GM21381 (cell line): Measurements from ENCODE around the gene MAU2.
"Not testable (repeated sequence)": the region's sequence is repeated elsewhere in the genome, so short reads cannot be mapped to it uniquely, and the experiment has no call there.

Experiments
- ATAC-seq: cut with Tn5 transposase; IDR thresholded peaks from one replicate; pipeline ENCODE4 v1.9.1; 2021; ENCODE audit warnings: mild to moderate bottlenecking, moderate library complexity; ENCODE audit not compliant: unreplicated experiment

MAU2 gene

DNA sequence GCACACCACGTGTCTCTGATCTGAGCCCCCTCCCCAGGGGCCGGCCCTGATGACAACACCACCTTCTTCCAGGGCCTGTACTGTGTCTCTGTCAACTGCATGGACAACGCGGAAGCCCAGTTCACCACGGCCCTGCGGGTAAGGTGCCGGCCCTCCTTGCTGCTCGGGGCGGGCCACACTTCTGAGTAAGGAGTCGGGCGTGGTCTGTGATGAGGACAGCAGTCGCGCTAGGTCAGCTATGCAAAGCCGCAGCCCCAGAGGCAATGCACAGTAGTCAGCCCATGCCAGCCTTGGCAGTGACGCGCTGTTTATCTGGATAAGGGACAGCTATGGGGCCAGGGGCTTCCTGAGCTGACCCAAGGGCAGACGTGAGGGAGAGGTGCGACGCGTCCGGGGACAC lies 24.6 kb downstream of the MAU2 start:
- ATAC-seq: no peak

GRCh38 chr19:19345970-19346369 lies 25.3 kb downstream of the MAU2 start:
- no peak for ATAC-seq

DNA sequence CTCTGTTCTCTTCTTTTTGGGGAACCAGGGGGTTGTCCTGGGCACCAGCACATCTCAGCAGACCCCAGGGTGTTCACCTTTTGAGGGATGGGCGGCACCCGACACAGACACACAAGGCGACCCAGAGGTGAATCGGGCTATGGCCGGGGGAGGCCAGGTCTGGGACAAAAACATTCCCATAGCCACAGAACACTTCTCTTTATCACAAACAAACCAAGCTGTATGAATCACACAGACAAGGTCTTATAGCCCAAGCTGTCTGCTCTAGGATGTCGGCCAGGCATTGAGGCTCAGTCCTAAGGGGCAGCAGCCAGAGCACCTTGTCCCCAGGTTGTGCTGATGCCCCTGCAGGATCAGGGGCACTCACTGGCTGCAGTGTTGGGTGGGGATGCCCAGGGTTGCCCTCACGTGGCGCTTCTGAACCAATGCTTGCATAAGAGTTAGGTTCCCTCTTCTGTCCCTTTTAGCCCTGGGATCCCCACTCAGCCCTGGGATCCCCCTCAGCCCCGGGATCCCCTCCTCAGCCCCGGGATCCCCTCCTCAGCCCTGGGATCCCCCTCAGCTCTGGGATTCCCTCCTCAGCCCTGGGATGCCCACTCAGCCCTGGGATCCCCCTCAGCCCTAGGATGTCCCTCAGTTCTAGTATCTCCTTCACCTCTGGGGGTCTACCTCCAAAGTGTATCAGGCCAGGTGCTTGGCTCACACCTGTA lies 26.9 kb downstream of the MAU2 start:
- no peak for ATAC-seq

- no peak for ATAC-seq
Observed at GRCh38 chr19:19348266-19348665, 27.6 kb downstream of the MAU2 start.

GRCh38 chr19:19349365-19349764 lies 28.7 kb downstream of the MAU2 start:
- ATAC-seq: no peak

GRCh38 chr19:19350756-19351155 lies 30.1 kb downstream of the MAU2 start:
- ATAC-seq: not testable (repeated sequence)

DNA sequence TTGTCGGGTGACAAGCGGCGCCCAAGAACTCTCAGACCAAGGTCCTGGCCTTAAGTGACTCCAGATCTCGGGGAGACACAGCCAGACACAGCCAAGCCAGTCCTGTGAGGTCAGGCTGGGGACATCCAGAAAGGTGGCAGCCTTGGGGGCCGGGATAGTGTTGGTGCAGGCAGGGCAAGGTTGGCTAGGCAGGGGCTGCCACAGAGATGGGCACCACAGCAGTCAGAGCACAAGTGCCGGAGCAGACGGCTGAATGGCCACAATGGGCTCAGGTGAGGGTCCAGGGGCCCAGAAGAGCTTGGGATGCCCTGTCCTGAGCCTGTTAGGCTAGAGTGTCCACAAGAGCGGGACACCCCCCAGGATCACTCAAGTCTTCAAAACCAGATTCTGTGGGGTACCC lies 32.2 kb downstream of the MAU2 start:
- no peak for ATAC-seq

GRCh38 chr19:19354007-19354406 lies 33.4 kb downstream of the MAU2 start:
- no peak for ATAC-seq

DNA sequence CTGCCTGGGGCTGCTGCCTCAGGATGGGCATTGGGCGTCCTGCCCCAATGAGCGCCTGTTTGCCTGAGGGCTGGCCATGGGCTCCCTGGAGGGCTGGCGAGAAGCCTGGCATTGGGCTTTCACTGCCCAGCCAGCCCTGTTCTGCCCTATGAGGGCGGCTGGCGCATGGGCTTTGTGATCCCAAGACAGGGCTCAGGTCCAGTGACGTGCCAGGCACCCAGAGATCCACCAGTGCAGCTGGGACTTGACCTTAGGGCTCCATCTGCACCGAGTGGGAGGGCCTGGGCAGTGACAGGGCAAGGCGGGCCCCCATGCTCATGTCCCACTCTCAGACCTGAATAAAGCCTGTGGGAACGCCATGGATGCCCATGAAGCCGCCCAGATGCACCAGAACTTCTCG lies 34.3 kb downstream of the MAU2 start:
- no peak for ATAC-seq

DNA sequence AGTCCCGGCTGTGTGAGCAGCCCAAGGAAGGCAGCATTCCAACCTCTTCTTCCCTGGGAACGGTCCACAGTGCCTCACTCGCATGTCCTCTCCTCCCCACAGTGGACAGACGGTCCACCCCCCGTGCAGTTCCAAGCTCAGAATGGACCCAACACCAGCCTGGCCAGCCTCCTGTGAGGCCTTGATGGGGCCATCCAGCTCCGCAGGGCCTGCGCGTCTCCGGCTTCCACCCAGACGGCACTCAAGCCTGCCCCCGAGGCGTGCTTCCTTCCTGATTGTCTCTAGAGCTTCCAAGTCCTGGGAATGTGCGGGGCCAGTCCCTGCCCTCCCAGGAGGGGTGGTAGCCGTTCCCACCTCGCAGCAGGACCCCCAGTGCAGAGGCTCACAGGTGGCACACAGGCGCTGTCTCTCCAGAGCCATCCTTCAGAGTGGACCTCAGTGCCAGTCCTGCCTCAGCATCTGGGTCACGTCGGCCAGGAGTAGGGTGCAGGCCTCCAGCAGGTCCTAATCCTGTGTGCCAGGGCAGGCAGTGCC lies 35.0 kb downstream of the MAU2 start:
- no peak for ATAC-seq

- ATAC-seq: no peak
Observed at GRCh38 chr19:19356500-19356899, 35.9 kb downstream of the MAU2 start.

GRCh38 chr19:19356901-19357566 lies 36.4 kb downstream of the MAU2 start:
- no peak for ATAC-seq

- no peak for ATAC-seq
Observed at GRCh38 chr19:19361075-19361594, 40.5 kb downstream of the MAU2 start.

- ATAC-seq: no peak
Observed at GRCh38 chr19:19362075-19362474, 41.4 kb downstream of the MAU2 start.

GRCh38 chr19:19366434-19367396 lies 46.1 kb downstream of the MAU2 start:
- ATAC-seq: no peak

DNA sequence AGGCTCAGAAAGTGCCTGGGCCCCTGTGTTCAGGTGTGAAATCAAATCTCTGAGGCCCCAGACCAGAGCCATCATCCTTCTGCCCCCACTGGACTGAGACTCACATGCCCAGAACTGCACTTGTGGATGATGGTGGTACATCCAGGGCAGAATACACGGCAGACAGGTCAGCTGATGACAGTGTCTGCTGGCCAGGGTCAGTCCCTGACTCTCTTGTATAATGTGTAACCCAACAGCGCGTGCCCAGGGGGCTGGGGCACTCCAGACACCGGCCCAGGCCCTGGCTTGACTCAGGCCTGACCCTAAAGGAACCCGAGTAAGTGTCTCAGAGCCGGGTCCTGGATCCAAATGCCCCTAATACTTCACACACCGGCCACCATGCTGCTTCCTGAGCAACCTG lies 47.5 kb downstream of the MAU2 start:
- ATAC-seq: no peak

- ATAC-seq: no peak
Observed at GRCh38 chr19:19371059-19371458, 50.4 kb downstream of the MAU2 start.

- no peak for ATAC-seq
Observed at GRCh38 chr19:19372656-19373416, 52.2 kb downstream of the MAU2 start.

GRCh38 chr19:19379527-19379926 lies 58.9 kb downstream of the MAU2 start:
- no peak for ATAC-seq

- not testable (repeated sequence) for ATAC-seq
Observed at GRCh38 chr19:19380316-19380715, 59.7 kb downstream of the MAU2 start.
